ENCODE data around the gene CCDC14.
"Not testable (repeated sequence)": the region's sequence is repeated elsewhere in the genome, so short reads cannot be mapped to it uniquely, and the experiment has no call there.

The CCDC14 gene

DNA sequence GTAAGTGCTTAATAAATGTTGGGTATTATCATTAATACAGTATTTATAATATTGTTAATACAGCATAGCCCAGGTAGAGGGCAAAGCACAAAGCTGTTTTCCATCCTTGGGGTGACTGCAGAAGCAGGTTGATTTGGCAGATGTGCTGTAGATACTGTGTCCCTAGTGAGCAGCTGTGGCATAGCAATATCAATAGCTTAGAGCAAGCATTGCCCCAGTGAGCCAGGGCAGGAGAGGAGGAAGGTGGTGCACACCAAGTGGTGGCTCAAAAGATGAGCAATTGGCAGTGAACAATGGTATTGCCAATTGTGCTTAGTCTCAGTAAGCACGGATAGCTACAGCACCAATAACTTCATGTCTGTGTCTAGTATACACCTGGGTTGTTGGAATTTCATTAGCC lies 5.8 kb upstream of the CCDC14 start:
- H3K9me3 ChIP-seq (ENCODE audit: control insufficient read depth in 1 of 2, low read length in 2 of 2); H3K4me3 ChIP-seq (ENCODE audit: low read depth in 1 of 2, low read length in 2 of 2); H3K27me3 ChIP-seq (ENCODE audit: control insufficient read depth in 1 of 2, insufficient read depth in 2 of 2, low read length in 2 of 2); H3K27ac ChIP-seq (ENCODE audit: low read depth, low read length); H3K4me1 ChIP-seq (ENCODE audit: control insufficient read depth in 1 of 2, insufficient read depth in 2 of 2, low read length in 2 of 2); H3K36me3 ChIP-seq (ENCODE audit: control insufficient read depth in 1 of 2, insufficient read depth in 2 of 2, low read length in 2 of 2); H3K9ac ChIP-seq (ENCODE audit: low read depth in 1 of 2, low read length in 2 of 2): not testable (repeated sequence)

DNA sequence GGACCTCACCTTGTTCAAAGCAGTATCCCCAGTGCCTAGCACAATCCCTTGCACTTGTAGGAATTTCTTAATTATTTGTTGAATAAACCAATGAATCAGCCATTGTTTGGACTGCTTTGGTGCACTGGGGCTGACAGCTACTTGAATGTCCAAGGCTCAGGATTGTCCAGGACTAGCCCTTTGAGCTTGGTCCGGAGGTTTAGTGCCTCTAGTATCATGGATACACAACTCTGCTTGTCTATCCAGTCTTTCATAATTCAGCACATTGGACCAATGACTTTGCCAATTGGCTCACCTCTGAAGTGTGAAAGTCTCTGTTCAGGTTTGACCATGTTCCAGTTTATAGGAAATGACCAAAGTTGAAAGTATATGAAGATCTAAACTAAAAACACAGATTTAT lies 3.8 kb upstream of the CCDC14 start:
- H3K4me1 ChIP-seq (ENCODE audit: control insufficient read depth in 1 of 2, insufficient read depth in 2 of 2, low read length in 2 of 2); H3K36me3 ChIP-seq (ENCODE audit: control insufficient read depth in 1 of 2, insufficient read depth in 2 of 2, low read length in 2 of 2); H3K9ac ChIP-seq (ENCODE audit: low read depth in 1 of 2, low read length in 2 of 2); H3K27ac ChIP-seq (ENCODE audit: low read depth, low read length); H3K27me3 ChIP-seq (ENCODE audit: control insufficient read depth in 1 of 2, insufficient read depth in 2 of 2, low read length in 2 of 2); H3K9me3 ChIP-seq (ENCODE audit: control insufficient read depth in 1 of 2, low read length in 2 of 2); H3K4me3 ChIP-seq (ENCODE audit: low read depth in 1 of 2, low read length in 2 of 2): not testable (repeated sequence)

DNA sequence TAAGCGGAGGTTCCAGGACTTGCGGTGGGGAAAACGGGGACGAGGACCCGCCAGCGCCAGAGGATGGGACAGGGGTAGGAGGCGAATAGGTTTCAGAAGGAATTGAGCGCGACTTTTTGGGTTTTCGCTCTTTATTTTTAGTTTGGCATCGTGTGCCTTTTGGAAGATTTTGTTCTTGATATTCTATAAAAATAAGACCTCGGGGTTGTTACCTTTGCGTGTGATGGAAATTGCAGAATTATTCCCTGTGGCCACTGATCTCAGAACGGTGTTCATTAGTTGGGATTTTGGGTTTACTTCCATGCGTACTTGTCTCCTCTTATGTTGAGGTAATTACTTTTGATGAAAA lies 453 bp upstream of the CCDC14 start:
- peak overlapping the region; percentile 43 for H3K27ac ChIP-seq (ENCODE audit: low read depth, low read length)
- no peaks in the 10 kb centered on the region for H3K9me3 ChIP-seq (ENCODE audit: control insufficient read depth in 1 of 2, low read length in 2 of 2)
- H3K27me3 ChIP-seq (ENCODE audit: control insufficient read depth in 1 of 2, insufficient read depth in 2 of 2, low read length in 2 of 2): no peaks in the 10 kb centered on the region
- H3K36me3 ChIP-seq (ENCODE audit: control insufficient read depth in 1 of 2, insufficient read depth in 2 of 2, low read length in 2 of 2): peaks cover 0 to under 1% of the 10 kb centered on the region in 2 donors
- peaks cover 0 to 9% of the 10 kb centered on the region in 2 donors for H3K4me1 ChIP-seq (ENCODE audit: control insufficient read depth in 1 of 2, insufficient read depth in 2 of 2, low read length in 2 of 2)
- peak overlapping the region; percentile 86 to 96 for H3K9ac ChIP-seq (ENCODE audit: low read depth in 1 of 2, low read length in 2 of 2)
- peak overlapping the region; percentile 90 to 97 for H3K4me3 ChIP-seq (ENCODE audit: low read depth in 1 of 2, low read length in 2 of 2)

GRCh38 chr3:123953735-123954134 lies 7.3 kb downstream of the CCDC14 start:
- H3K4me3 ChIP-seq (ENCODE audit: low read depth in 1 of 2, low read length in 2 of 2): no peak overlapping the region
- peaks cover 17 to 18% of the 10 kb centered on the region in 2 donors for H3K36me3 ChIP-seq (ENCODE audit: control insufficient read depth in 1 of 2, insufficient read depth in 2 of 2, low read length in 2 of 2)
- H3K4me1 ChIP-seq (ENCODE audit: control insufficient read depth in 1 of 2, insufficient read depth in 2 of 2, low read length in 2 of 2): no peaks in the 10 kb centered on the region
- no peak overlapping the region for H3K27ac ChIP-seq (ENCODE audit: low read depth, low read length)
- H3K9me3 ChIP-seq (ENCODE audit: control insufficient read depth in 1 of 2, low read length in 2 of 2): no peaks in the 10 kb centered on the region
- no peaks in the 10 kb centered on the region for H3K27me3 ChIP-seq (ENCODE audit: control insufficient read depth in 1 of 2, insufficient read depth in 2 of 2, low read length in 2 of 2)
- no peak overlapping the region for H3K9ac ChIP-seq (ENCODE audit: low read depth in 1 of 2, low read length in 2 of 2)

DNA sequence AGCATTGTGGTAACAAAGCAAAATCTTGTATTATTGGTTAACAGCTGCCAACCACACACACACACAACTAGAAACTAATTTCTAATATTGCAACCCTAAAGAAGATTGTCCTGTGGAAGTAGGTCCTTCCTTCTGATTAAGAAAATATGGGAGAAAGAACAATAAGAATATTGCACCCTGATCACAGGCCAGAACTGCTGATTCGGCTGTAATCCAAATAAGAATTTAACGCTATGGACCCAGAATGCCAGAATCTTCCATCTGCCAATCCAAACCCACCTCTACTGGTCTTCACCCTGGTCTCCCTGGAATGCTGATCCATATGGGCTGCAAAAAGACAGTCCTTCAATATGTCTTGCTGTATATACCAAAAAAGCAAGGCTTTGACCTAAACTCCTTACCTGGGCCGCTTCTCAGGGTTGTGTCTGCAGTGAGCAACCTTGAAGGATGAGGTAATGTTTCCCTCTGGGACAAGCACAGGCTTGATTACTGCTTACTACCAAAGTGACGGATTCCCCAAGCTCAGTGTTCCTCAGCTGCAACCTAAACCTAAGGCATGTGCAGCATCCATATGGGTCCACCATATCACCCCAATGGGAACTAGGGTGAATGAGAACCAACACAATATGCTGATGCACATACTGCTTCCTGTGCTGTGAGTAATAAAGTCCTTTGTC lies 8.0 kb downstream of the CCDC14 start:
- Histone ChIP-seq H3K27me3 (ENCODE audit: control insufficient read depth in 1 of 2, insufficient read depth in 2 of 2, low read length in 2 of 2) (no peaks in the 10 kb centered on the region), H3K27ac (ENCODE audit: low read depth, low read length) (no peak overlapping the region), H3K4me1 (ENCODE audit: control insufficient read depth in 1 of 2, insufficient read depth in 2 of 2, low read length in 2 of 2) (no peaks in the 10 kb centered on the region), H3K9me3 (ENCODE audit: control insufficient read depth in 1 of 2, low read length in 2 of 2) (no peaks in the 10 kb centered on the region), H3K9ac (ENCODE audit: low read depth in 1 of 2, low read length in 2 of 2) (no peak overlapping the region), H3K36me3 (ENCODE audit: control insufficient read depth in 1 of 2, insufficient read depth in 2 of 2, low read length in 2 of 2) (peaks cover 18 to 22% of the 10 kb centered on the region in 2 donors), H3K4me3 (ENCODE audit: low read depth in 1 of 2, low read length in 2 of 2) (no peak overlapping the region)

DNA sequence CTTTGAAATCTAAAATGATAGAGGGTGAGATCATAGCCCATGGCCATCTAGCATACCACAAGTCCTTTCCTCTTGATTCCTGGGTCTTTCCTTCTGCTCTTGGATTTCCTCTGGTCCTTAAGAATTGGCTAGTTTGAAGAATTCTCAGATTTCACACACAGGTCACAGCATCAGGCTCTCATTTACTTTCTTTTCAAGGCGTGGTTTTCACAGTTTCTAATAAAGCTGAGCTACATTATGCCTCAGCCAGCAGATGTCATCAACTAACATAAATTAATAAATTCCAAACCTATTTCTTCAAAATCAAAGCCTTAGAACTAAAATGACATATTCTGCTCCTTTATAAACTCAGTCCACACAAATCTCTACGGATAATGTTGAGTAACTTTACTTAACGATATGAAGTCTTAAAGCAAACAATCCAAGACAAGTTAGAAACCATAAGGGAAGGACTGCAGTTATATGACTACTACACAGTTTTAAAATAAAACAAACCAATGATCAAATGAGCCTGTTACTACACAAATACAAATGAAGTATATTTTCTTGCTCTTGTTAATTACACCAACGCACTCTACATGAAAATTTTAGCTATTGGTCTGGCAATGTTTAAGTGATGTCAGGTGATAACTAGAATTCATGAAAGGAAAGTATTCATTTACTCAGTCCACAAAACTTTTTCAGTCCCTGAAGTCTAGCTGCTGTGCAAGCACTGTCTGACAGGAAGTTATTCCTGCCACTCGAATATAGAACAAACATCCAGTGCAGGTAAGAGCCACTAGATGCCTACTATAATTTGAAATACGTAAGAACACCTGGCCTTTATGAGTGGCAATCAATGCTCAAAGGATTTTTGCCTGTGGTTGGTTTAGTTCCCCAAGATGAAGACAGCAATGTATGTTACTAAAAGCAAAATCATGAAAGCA lies 9.2 kb downstream of the CCDC14 start:
- Histone ChIP-seq H3K27ac (ENCODE audit: low read depth, low read length) (no peak overlapping the region), H3K4me3 (ENCODE audit: low read depth in 1 of 2, low read length in 2 of 2) (no peak overlapping the region), H3K27me3 (ENCODE audit: control insufficient read depth in 1 of 2, insufficient read depth in 2 of 2, low read length in 2 of 2) (no peaks in the 10 kb centered on the region), H3K9ac (ENCODE audit: low read depth in 1 of 2, low read length in 2 of 2) (no peak overlapping the region), H3K4me1 (ENCODE audit: control insufficient read depth in 1 of 2, insufficient read depth in 2 of 2, low read length in 2 of 2) (no peaks in the 10 kb centered on the region), H3K9me3 (ENCODE audit: control insufficient read depth in 1 of 2, low read length in 2 of 2) (no peaks in the 10 kb centered on the region), H3K36me3 (ENCODE audit: control insufficient read depth in 1 of 2, insufficient read depth in 2 of 2, low read length in 2 of 2) (peaks cover 22 to 27% of the 10 kb centered on the region in 2 donors)

DNA sequence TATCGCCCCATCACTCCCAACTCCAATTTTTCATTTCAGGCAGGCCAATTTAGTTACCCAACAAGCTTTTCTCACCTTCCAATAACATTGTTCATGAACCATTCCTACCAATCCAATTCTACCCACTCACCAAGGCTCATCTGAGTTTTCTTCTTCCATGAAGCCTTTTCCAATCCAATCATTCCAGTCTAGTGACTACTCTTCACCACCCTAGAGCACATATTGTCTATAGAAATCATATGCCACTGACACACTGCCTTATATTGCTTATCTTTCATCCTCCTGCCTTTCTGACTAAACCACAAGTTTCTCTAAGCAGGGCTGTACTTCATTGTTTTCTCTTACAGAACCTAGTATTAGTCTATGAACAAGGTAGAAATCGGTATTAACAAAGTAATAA lies 11.4 kb downstream of the CCDC14 start:
- H3K36me3 ChIP-seq (ENCODE audit: control insufficient read depth in 1 of 2, insufficient read depth in 2 of 2, low read length in 2 of 2): peaks cover 21 to 29% of the 10 kb centered on the region in 2 donors
- H3K27me3 ChIP-seq (ENCODE audit: control insufficient read depth in 1 of 2, insufficient read depth in 2 of 2, low read length in 2 of 2): no peaks in the 10 kb centered on the region
- no peaks in the 10 kb centered on the region for H3K4me1 ChIP-seq (ENCODE audit: control insufficient read depth in 1 of 2, insufficient read depth in 2 of 2, low read length in 2 of 2)
- H3K9ac ChIP-seq (ENCODE audit: low read depth in 1 of 2, low read length in 2 of 2): no peak overlapping the region
- no peaks in the 10 kb centered on the region for H3K9me3 ChIP-seq (ENCODE audit: control insufficient read depth in 1 of 2, low read length in 2 of 2)
- no peak overlapping the region for H3K4me3 ChIP-seq (ENCODE audit: low read depth in 1 of 2, low read length in 2 of 2)
- no peak overlapping the region for H3K27ac ChIP-seq (ENCODE audit: low read depth, low read length)

DNA sequence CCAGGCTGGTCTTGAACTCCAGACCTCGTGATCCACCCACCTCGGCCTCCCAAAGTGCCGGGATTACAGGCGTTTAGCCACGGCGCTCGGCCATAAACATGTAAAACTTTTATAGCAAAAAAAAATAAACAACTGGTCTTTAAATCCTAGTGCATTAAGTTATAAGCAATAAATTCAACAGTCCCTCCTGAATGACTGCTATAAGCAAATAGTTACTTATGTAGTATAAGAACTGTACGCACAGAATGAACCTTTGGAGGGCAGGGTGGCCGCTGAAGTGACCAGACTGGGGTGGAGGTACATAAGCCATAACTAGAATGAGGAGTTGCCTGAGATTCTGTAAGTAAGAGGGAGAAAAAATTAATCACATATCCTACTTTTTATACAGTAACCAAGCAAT lies 12.6 kb downstream of the CCDC14 start:
- Histone ChIP-seq H3K36me3 (ENCODE audit: control insufficient read depth in 1 of 2, insufficient read depth in 2 of 2, low read length in 2 of 2) (peaks cover 18 to 36% of the 10 kb centered on the region in 2 donors), H3K27me3 (ENCODE audit: control insufficient read depth in 1 of 2, insufficient read depth in 2 of 2, low read length in 2 of 2) (no peaks in the 10 kb centered on the region), H3K4me3 (ENCODE audit: low read depth in 1 of 2, low read length in 2 of 2) (no peak overlapping the region), H3K4me1 (ENCODE audit: control insufficient read depth in 1 of 2, insufficient read depth in 2 of 2, low read length in 2 of 2) (no peaks in the 10 kb centered on the region), H3K27ac (ENCODE audit: low read depth, low read length) (no peak overlapping the region), H3K9ac (ENCODE audit: low read depth in 1 of 2, low read length in 2 of 2) (no peak overlapping the region), H3K9me3 (ENCODE audit: control insufficient read depth in 1 of 2, low read length in 2 of 2) (no peaks in the 10 kb centered on the region)

GRCh38 chr3:123947482-123947881 lies 13.5 kb downstream of the CCDC14 start:
- H3K9me3 ChIP-seq (ENCODE audit: control insufficient read depth in 1 of 2, low read length in 2 of 2): no peaks in the 10 kb centered on the region
- peaks cover 9 to 34% of the 10 kb centered on the region in 2 donors for H3K36me3 ChIP-seq (ENCODE audit: control insufficient read depth in 1 of 2, insufficient read depth in 2 of 2, low read length in 2 of 2)
- H3K9ac ChIP-seq (ENCODE audit: low read depth in 1 of 2, low read length in 2 of 2): no peak overlapping the region
- H3K4me3 ChIP-seq (ENCODE audit: low read depth in 1 of 2, low read length in 2 of 2): no peak overlapping the region
- H3K4me1 ChIP-seq (ENCODE audit: control insufficient read depth in 1 of 2, insufficient read depth in 2 of 2, low read length in 2 of 2): no peaks in the 10 kb centered on the region
- H3K27me3 ChIP-seq (ENCODE audit: control insufficient read depth in 1 of 2, insufficient read depth in 2 of 2, low read length in 2 of 2): no peaks in the 10 kb centered on the region
- no peak overlapping the region for H3K27ac ChIP-seq (ENCODE audit: low read depth, low read length)

- H3K36me3 ChIP-seq (ENCODE audit: control insufficient read depth in 1 of 2, insufficient read depth in 2 of 2, low read length in 2 of 2): peaks cover under 1 to 16% of the 10 kb centered on the region in 2 donors
- H3K9ac ChIP-seq (ENCODE audit: low read depth in 1 of 2, low read length in 2 of 2): no peak overlapping the region
- H3K27me3 ChIP-seq (ENCODE audit: control insufficient read depth in 1 of 2, insufficient read depth in 2 of 2, low read length in 2 of 2): no peaks in the 10 kb centered on the region
- H3K9me3 ChIP-seq (ENCODE audit: control insufficient read depth in 1 of 2, low read length in 2 of 2): no peaks in the 10 kb centered on the region
- H3K4me3 ChIP-seq (ENCODE audit: low read depth in 1 of 2, low read length in 2 of 2): no peak overlapping the region
- no peak overlapping the region for H3K27ac ChIP-seq (ENCODE audit: low read depth, low read length)
- H3K4me1 ChIP-seq (ENCODE audit: control insufficient read depth in 1 of 2, insufficient read depth in 2 of 2, low read length in 2 of 2): no peaks in the 10 kb centered on the region
Measured at GRCh38 chr3:123941542-123941941, 19.5 kb downstream of the CCDC14 start.
